Body of pancreas (tissue), 4 donors: Measurements from ENCODE around the gene PTCD1.

Experiments
- CTCF ChIP-seq, 7 experiments: fragments of 450-650 bp in 4 of 7; fragments of 200-600 bp in 3 of 7; sonication (generic) in 3 of 7; IDR thresholded peaks; one replicate each; pipeline ENCODE4 v1.5.1; 2016 to 2019; ENCODE audit warnings: antibody characterized with exemption in 7 of 7
- POLR2A ChIP-seq, 3 donors: fragments of 450-650 bp; IDR thresholded peaks; one replicate each; pipeline ENCODE4 v1.6.1; 2016; ENCODE audit warnings: antibody characterized with exemption in 3 of 3, mild to moderate bottlenecking in 2 of 3

GRCh38 chr7:99387912-99388311 is 50.7 kb downstream of the PTCD1 start:
- no peak for TF ChIP-seq CTCF (IDR thresholded peaks at IDR 0.05)
- no peak for TF ChIP-seq POLR2A (IDR thresholded peaks at IDR 0.05)
